Measurements from ENCODE around the gene DUSP6.

- TF ChIP-seq CTCF (IDR thresholded peaks at IDR 0.05; ENCODE audit: low read depth, low read length, poor library complexity, severe bottlenecking) (no peak), EZH2phosphoT487 (IDR thresholded peaks at IDR 0.05; ENCODE audit: borderline replicate concordance, low read length) (no peak)
These were observed 9.2 kb downstream of the DUSP6 start for GRCh38 chr12:89343127-89343526.
